Measurements from ENCODE around the gene DRC7.
"Not testable (repeated sequence)": the region's sequence is repeated elsewhere in the genome, so short reads cannot be mapped to it uniquely, and the experiment has no call there.

Gene DRC7

DNA sequence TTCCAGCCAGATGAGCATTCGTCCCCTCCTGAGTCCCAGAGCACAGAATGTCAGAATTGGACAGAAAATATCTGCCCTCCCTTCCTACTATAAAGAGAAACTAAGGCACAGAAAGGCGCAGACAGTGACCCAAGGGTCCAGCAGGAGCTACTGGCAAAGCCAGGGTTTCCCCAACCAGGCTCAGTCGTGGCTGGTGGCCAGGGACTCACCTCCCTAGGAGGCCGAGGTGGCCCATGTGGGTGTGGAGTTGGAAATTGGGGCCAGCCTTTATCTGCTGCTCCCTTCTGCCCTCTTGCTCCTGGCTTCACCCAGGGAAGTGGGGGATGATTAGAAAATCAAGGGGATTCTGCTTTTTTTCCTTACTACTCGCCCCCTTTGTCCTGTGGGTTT is 1.1 kb downstream of the DRC7 start:
- DNase-seq = no peak

DNA sequence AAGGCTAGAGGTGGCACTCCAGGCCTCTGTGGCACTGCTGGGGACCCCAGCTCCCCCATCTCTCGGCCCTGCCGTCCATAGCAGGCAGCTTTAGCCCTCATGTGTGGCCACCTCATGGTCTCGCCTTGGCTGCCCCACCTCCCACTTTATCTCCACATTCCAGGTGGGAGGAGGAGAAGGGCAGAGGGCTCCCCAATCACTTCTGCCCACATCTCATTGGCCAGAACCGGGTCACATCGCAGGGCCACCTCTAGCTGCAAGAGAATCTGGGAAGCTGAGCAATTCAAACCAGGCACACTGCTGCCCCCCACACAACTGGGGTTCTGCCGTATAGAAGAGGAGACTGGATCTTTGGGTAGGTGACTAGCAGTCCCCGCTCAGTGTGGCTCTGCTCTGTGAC is 1.6 kb downstream of the DRC7 start:
- no peak for DNase-seq

DNA sequence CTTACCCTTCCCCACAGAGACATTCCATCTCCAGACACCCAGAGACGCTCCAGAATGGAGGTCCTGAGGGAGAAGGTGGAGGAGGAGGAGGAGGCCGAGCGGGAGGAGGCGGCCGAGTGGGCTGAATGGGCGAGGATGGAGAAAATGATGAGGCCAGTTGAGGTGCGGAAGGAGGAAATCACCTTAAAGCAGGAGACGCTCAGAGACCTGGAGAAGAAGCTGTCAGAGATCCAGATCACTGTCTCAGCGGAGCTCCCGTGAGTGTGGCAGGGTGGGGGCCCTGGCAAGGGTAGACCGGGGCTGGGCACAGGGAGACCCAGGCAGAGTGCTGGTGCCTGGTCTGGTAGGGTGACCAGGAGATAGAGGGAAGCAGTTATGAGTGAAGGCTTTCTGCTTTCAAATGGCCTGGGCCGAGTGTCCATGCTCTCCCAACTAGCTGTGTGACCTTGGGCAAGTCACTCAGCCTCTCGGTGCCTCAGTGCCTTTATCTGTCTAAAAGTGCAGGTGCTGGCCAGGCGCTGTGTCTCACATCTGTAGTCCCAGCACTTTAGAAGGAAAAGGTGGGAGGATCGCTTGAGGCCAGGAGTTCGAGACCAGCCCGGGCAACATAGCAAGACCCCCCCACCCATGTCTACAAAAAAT is 3.4 kb downstream of the DRC7 start:
- no peak for DNase-seq

DNA sequence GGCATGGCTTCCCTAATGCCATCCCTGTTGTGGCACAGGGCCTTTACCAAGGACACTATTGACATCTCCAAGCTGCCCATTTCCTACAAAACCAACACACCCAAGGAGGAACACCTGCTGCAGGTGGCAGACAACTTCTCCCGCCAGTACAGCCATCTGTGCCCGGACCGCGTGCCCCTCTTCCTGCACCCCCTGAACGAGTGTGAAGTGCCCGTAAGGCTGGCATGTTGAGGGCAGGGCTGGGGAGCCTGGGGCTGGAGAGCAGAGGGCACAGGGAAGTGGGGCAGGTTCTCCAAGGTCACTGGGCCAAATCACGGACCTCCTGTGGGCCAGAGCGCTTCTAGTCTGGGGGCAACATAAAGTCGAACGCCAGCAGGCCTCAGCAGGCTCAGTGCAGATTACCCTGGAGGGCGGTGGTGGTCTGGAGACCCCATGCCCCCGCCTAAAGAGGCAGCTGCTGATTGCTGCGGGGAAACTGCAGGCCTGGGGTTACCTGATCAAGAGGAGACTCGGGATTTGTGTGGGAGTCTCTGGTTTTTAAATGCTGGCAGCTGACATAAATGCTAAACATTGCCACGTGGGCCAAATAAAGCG is 4.3 kb downstream of the DRC7 start:
- DNase-seq = no peak

DNA sequence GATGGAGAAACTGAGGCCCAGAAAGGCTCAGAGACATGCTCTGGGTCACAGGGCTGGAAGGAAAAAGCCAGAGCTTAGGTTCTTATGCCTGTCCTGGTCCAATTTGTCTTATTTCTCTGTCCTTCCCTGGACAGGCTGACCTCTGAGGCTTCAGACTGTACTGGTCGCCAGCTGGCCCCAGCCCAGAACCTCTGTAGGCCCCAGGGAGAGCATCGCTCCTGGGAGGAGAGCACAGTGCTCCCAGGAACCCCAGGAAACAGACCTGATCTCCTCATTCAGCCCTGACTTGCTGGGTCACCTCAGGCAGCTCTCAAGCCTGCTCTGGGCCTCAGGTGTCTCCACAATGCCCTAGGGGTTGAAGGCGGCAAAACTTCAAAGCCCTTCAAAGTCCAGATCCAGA is 4.9 kb downstream of the DRC7 start:
- no peak for DNase-seq

DNA sequence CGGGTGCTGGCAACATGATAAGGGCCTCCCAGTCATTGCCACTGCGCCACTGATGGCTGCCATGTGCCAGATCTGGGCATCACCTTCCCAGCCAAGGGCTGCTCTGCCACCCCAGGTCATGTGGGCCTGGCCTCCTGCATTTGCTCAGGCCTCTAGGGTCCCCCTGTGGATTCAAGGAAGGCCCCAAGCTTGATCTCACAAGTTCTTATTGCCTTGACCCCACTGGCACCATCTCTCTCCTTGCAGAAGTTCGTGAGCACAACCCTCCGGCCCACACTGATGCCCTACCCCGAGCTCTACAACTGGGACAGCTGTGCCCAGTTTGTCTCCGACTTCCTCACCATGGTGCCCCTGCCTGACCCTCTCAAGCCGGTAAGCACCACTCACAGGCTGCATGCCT is 5.3 kb downstream of the DRC7 start:
- no peak for DNase-seq

DNA sequence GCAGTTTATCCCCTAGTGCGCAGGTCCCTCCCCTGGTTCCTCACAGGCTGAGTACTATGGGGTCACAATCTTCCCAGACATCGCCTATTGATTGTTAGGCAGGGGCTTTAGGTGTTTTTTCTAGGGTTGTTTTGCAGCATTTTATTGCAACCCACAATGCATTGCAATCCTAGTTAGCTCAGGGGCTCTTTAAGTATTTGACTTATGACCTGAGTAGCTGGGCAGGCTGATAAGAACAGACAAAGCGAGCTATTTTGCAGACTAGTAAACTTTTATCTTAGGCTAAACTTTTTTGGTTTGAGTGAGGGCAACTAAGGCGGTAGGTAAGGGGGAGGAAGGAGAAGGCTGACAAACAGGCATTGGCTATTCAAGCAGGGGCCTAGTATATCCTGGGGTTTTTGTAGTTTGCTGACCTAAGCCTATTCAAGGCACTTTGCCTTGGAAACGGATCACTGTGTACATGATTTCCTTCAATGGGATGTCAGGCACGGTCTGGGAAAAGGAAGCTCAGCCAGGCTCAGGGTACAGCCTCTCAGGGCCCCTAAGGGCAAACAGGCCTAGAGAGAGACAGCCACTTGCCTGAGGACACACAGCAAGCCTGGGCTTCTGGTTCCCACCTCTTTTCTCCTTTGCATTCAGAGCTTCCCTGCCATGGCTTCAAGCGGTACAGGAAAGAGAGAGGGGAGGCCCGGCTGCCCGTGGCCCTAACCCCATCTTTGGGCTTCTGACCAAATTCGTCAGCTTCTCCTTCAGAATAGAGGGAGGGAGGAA is 6.4 kb downstream of the DRC7 start:
- no peak for DNase-seq

DNA sequence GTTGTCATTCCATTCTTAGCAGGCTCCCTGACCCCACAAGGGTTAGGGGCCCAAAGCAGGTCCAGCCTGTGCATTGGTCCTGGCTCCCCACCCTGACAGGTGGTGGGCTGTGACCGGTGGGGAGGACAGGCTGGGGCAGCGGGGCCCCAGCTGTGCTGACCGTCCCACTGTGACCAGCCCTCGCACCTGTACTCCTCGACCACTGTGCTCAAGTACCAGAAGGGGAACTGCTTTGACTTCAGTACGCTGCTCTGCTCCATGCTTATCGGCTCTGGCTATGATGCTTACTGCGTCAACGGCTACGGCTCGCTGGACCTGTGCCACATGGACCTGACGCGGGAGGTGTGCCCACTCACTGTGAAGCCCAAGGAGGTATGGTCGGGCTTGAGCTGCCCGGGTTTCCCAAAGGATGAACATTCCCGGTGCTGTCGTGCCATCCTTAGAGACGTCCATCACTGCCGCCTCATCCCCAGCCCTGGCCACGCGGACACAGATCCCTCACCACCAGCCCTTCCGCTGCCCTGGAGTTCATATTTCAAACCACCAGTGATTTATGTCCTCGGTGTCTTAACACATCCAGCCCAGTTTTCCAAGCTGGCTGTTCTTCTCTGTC is 7.3 kb downstream of the DRC7 start:
- DNase-seq = no peak

DNA sequence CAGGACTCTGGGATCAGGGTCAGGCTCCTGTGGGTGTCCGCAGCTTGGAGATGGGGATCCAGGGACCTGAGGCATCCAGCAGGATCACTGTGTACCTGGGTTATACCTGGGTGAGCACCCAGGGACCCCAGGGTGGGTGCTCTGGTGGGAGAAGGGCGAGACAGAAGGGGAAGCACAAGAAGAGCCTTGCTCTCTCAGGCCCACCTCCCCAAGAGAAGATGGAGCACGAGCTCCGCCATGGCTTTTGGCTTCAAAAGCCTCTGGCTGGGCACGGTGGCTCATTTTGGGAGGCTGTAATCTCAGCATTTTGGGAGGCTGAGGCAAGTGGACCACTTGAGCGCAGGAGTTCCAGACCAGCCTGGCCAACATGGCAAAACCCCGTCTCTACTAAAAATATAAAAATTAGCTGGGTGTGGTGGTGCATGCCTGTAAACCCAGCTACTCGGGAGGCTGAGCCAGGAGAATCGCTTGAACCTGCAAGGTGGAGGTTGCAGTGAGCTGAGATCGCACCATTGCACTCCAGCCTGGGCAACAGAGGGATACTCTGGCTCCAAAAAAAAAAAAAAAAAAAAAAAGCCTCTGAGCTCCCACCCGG is 8.9 kb downstream of the DRC7 start:
- no peak for DNase-seq

DNA sequence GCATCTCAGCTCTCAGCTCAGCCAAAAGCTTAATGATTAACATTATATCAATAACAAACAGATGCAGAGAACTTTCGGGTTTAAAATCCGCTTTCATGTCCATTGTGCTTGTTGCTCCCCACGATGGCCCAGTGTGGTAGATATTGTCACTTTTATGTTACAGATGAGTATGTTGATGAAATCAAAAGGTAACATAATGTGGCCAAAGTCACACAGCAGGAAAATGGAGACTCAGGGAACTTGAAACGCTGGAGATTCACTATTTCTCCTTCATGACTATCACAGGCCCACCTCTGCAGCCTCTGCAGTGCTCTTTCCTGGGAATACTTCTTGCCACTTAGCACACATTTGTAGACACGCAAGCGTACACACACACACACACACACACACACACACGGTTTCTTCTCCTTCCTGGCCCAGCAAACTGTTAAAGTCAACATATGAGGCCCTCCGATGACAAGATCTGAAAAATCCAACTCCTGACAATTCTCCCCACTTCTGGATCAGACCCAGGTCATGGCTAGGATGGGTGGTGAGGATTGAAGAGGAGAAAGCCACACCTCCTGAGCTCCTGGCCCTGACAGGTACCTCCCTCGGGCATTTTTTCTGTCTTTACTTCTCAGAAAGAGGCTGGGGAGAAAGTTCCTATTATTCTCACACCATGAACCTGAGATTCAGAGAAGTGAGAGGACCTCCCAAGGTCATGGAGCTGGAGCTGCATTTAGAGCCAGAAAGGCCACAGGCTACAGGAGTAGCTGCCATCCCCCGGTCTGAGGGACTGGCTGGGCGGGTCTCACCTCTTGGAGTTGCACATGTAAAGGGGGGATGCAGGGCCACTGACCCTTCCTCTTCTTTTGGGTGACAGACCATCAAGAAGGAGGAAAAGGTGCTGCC is 9.7 kb downstream of the DRC7 start:
- no peak for DNase-seq

DNA sequence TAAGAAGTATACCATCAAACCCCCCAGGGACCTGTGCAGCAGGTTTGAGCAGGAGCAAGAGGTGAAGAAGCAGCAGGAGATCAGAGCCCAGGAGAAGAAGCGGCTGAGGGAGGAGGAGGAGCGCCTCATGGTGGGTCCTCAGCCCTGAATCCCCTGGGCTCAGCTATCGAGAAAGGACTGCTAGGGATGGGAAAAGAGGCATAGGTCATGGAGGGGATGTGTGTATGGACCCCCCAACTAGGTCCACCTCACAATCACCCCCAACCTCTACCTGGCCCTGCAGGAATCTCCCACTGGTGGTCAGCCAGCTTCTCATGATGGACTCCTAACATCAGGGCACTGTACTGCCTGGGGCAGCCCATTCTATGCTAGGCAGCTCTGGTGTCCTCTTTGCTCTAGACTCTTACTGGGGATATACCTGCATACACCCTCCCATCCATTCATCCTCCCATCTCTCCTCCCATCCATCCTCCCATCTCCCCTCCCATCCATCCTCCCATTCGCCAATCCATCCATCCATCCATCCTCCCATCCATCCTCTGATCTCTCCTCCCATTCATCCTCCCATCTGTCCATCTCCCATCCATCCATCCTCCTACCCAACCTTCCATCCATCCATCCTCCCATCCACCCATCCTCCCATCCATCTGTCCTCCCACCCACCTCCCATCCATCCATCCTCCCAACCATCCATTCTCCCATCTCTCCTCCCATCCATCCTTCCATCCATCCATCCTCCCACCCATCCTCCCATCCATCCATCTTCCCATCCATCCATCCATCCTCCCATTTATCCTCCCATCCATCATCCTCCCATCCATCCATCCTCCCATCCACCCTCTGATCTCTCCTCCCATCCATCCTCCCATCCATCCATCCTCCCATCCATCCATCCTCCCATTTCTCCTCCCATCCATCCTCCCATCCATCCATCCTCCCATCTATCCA is 10.6 kb downstream of the DRC7 start:
- DNase-seq = no peak

DNA sequence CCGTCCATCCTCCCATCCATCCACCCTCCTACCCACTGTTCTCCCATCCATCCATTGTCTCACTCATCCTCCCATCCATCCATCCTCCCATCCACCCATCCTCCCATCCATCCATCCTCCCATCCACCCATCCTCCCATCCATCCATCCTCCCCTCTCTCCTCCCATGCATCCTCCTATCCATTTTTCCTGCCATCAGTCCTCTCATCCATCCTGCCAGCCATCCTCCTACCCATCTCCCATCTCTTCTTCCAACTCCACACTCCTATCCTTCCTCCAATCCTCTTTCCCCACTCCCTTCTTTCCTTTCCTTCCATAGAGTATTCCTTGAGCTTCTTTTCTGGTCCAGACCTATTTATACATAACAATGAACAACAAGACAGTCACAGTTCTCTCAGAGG is 12.1 kb downstream of the DRC7 start:
- DNase-seq = no peak

DNA sequence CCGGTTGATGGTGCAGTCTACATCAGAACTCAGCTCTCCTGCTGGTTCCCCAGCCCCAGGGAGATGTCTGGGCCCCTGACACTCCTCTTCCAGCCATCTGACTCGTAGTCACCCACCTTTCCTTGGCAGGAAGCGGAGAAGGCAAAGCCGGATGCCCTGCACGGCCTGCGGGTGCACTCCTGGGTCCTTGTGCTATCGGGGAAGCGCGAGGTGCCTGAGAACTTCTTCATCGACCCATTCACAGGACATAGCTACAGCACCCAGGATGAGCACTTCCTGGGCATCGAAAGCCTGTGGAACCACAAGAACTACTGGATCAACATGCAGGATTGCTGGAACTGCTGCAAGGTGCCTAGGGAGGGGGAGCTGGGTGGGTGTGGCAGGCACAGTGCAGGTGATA is 12.7 kb downstream of the DRC7 start:
- no peak for DNase-seq

DNA sequence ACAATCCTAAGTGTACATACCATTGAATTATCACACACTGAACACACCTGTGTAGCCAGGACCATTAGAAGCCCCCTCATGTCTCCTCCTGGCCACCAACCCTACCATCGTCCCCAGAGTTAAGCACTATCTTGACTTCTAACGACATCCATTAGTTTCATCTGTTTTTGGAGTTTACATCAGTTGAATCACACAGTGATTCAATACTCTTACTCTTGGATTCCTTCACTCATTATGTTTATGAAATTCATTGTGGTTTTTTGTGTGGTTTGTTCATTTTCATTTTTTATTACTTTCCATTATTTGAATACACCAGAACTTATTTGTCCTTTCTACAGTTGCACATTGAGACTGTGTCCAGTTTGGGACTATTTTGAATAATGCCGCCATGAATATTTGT is 13.6 kb downstream of the DRC7 start:
- no peak for DNase-seq

DNA sequence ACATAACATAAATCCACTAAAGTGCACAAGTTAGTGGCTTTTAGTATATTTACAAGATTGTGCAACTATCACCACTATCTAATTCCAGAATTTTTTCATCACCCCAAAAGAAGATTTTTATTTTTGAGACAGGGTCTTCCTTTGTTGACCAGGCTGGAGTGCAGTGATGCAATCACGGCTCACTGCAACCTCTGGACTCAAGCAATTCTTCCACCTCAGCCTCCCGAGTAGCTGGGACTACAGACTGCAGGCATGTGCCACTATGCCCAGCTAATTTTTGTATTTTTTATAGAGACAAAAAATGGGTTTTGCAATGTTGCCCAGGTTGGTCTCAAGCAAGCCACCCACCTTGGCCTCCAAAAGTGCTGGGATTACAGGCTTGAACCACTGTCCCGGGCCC is 15.1 kb downstream of the DRC7 start:
- DNase-seq = no peak

DNA sequence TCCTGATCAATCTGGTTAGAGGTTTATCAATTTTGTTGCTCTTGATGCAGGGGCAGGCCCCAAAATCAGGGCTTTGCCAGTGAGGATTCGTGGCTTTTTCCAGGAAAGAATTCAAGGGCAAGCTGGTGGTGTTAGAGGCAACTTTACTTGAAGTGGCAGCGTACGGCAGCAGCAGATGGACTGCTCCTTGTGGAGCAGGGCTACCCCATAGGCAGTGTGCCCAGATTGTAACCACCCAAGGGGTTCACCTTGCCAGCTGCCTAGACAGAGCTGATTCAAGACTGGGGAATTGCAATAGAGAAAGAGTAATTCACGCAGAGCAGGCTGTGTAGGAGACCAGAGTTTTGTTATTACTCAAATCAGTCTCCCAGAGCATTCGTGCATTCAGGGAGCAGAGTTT is 16.7 kb downstream of the DRC7 start:
- no peak for DNase-seq

DNA sequence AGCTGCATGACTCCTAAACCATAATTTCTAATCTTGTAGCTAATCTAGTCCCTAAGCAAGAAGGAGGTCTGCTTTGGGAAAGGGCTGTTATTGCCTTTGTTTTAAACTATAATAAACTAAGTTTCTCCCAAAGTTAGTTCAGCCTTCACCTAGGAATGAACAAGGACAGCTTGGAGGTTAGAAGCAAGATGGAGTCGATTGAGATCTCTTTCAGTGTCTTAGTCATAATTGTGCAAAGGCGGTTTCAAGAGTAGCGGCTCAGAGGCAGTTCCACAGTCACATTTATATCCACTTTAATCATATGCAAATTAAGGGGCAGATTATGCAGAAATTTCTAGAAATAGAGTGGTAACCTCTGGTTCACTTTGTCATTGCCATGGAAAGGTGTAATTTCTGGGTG is 17.4 kb downstream of the DRC7 start:
- no peak for DNase-seq

DNA sequence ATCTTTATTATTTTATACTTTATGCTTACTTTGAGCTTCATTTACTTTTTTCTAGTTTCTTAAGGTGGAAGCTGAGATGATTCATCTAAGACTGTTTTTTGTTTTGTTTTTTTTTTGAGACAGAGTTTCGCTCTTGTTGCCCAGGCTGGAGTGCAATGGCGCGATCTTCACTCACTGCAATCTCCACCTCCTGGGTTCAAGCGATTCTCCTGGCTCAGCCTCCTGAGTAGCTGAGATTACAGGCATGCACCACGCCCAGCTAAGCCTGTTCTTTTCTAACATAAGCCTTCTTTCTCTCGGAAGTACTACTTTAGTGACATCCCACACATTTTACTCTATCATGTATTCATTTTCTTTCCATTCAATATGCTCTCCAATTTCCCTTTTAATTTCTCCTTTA is 18.0 kb downstream of the DRC7 start:
- DNase-seq = not testable (repeated sequence)

DNA sequence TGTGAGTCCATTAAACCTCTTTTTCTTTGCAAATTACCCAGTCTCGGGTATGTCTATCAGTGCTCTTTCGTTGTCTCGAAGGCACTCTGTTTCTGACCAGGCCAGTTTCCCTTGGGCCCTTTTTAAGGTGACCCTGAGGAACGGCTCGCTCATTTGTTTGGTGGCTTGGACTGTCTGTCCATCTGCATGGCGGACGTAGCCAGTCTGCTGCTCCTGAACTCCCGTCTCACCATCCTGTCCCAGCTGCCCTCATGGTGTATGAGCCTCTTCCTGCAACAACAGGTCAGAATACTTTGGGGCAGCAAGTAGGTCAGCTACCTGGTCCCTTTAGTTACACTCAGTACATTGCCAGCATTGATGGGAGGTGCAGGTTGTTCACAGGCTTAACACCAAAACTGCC is 19.0 kb downstream of the DRC7 start:
- DNase-seq = no peak

DNA sequence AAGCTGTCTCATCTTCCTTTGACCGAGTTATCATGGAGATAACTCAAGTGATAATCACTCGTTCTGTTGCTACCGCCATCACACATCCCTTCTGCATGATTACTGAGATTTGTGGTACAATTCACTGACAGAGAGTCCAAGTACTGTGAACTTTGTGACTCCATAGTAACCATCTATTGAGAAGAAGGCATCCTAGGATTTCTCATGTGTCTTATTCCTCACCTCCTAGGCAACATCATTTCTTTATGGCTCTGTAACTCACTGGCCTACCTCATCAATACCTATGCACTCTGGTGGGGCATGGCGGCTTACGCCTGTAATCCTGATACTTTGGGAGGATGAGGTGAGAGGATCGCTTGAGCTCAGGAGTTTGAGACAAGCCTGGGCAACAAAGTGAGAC is 19.4 kb downstream of the DRC7 start:
- DNase-seq = no peak

DNA sequence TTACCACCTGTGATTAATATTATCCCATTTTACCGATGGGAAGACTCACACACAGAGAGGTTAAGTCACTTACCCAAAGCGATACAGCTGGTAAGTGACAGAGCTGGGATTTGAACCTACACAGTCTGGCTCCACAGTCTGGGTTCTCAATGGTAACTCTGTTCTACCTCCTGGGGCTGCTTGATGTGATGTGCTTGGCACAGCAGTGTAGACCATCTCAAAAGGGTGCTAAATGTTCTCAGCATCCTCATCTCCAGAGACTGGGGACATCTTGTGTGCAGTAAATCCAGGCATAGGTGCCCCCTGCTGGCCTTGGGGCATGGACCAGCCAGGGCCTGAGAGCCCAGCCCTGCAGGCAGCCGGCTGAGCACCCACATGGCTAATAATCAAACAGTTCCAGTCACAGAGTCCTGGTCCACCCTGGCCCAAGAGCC is 25.6 kb downstream of the DRC7 start:
- peak; percentile 72 for DNase-seq

Data from 8988T (cell line).